Neural cell (in vitro differentiated cells): ENCODE measurements around the gene CCDC154.

ENCODE experiments used
- CTCF ChIP-seq: fragments of 450-650 bp; IDR thresholded peaks from 2 replicates; pipeline ENCODE4 v1.5.1; 2014; ENCODE audit warnings: antibody characterized with exemption, mild to moderate bottlenecking, moderate library complexity; ENCODE audit not compliant: poor library complexity, severe bottlenecking
- EP300 ChIP-seq: fragments of 450-650 bp; conservative IDR thresholded peaks from 2 replicates; pipeline ENCODE4 v1.6.1; 2014; ENCODE audit warnings: antibody characterized with exemption, mild to moderate bottlenecking, moderate library complexity; ENCODE audit not compliant: poor library complexity, severe bottlenecking
- EZH2 ChIP-seq: fragments of 200-600, 300-800 bp; shearing (Covaris generic), sonication (generic); IDR thresholded peaks from 2 replicates; pipeline ENCODE4 v1.6.1; 2014; ENCODE audit warnings: antibody characterized with exemption, low read length, borderline replicate concordance, mild to moderate bottlenecking; ENCODE audit not compliant: insufficient read depth, poor library complexity, severe bottlenecking
- MXI1 ChIP-seq: fragments of 450-650 bp; conservative IDR thresholded peaks from 2 replicates; pipeline ENCODE4 v1.6.1; 2014; ENCODE audit warnings: antibody characterized with exemption, mild to moderate bottlenecking; ENCODE audit not compliant: poor library complexity, severe bottlenecking
- POLR2AphosphoS5 ChIP-seq: IDR thresholded peaks from 2 replicates; pipeline ENCODE4 v1.6.1; 2012
- RAD21 ChIP-seq: fragments of 450-650 bp; conservative IDR thresholded peaks from 2 replicates; pipeline ENCODE4 v1.6.1; 2014; ENCODE audit warnings: antibody characterized with exemption, mild to moderate bottlenecking, moderate library complexity
- REST ChIP-seq: IDR thresholded peaks from 2 replicates; pipeline ENCODE4 v1.6.1; 2012; ENCODE audit warnings: borderline replicate concordance
- SMC3 ChIP-seq: fragments of 450-650 bp; conservative IDR thresholded peaks from 2 replicates; pipeline ENCODE4 v1.6.1; 2014; ENCODE audit warnings: antibody characterized with exemption, mild to moderate bottlenecking, moderate library complexity; ENCODE audit not compliant: poor library complexity
- TAF1 ChIP-seq: IDR thresholded peaks from 2 replicates; pipeline ENCODE4 v1.6.1; 2012; ENCODE audit warnings: low read depth

- TF ChIP-seq CTCF (no peak), EZH2 (no peak), POLR2AphosphoS5 (no peak), TAF1 (no peak), RAD21 (no peak), REST (no peak), MXI1 (no peak), SMC3 (no peak), EP300 (no peak)
Observed at GRCh38 chr16:1424028-1424427, 20.3 kb downstream of the CCDC154 start.
